HAP-1 (cell line): ENCODE data around the gene DGKI.
"Not testable (repeated sequence)": the region's sequence is repeated elsewhere in the genome, so short reads cannot be mapped to it uniquely, and the experiment has no call there.

ENCODE experiments used
- DNase-seq, 2 experiments: peaks; one replicate each; pipeline ENCODE4 v3.0.0-alpha.2; 2016 to 2020; ENCODE audit warnings: low spot score in 2 of 2
- H3K27me3 ChIP-seq: fragments of 250-450 bp; sonication (Bioruptor Pico); 2 replicates; pipeline ENCODE4 v1.5.1; 2020; ENCODE audit warnings: low read depth, mild to moderate bottlenecking, moderate library complexity
- H3K36me3 ChIP-seq: fragments of 250-450 bp; sonication (Bioruptor Pico); replicated peaks from 2 replicates; pipeline ENCODE4 v1.5.1; 2020; ENCODE audit warnings: mild to moderate bottlenecking
- H3K4me1 ChIP-seq: fragments of 250-450 bp; sonication (Bioruptor Pico); 2 replicates; pipeline ENCODE4 v1.5.1; 2020; ENCODE audit warnings: mild to moderate bottlenecking
- H3K4me3 ChIP-seq: fragments of 250-450 bp; sonication (Bioruptor Pico); 2 replicates; pipeline ENCODE4 v1.5.1; 2020; ENCODE audit warnings: mild to moderate bottlenecking, moderate library complexity
- H3K9me3 ChIP-seq: fragments of 250-450 bp; sonication (Bioruptor Pico); 2 replicates; pipeline ENCODE4 v1.5.1; 2020; ENCODE audit warnings: mild to moderate bottlenecking, moderate library complexity
- in situ Hi-C: fragments of 300-500 bp; cut with MboI; formaldehyde crosslinking; loops from 3 replicates; pipeline ENCODE4 v1.14.3; 2020; ENCODE audit warnings: low sequenced_read_pairs, inconsistent platforms, mixed read lengths

Gene DGKI

GRCh38 chr7:137836113-137836509, 10.7 kb downstream of the DGKI start:
- Histone ChIP-seq H3K27me3 (no peaks in the 10 kb centered on the region), H3K4me3 (no peak overlapping the region), H3K36me3 (no peaks in the 10 kb centered on the region), H3K9me3 (peaks cover 8% of the 10 kb centered on the region), H3K4me1 (peaks cover 14% of the 10 kb centered on the region)
- in situ Hi-C loops, result no loop called here
- no peak for DNase-seq

DNA sequence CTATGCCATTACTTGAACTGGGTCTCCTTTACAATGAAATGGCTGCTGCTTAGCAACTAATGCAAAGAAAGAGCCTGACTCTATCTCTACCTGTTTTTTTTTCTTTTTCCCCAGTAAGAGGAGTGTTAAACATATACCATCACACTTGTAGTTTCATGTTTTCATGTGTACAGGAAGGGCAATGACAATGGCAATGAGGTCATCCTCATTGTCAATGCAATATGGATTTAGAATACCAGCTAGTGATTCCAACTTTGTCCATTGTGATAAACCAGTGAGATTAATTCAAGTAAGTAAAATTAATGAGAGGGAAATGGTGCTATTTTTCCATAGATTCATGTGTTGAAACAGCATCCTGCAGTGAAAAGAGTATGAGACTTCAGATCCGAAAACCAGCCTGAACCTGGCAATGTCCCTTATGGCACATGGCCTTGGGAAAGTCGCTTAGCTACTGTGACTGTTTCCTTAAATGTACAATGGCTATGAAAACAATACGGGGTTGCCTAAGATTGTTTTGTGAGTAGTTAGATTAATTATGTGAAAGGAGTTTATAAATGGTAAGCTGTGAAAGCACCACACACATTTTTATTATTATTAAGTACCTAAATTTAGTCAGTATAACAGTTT, 11.2 kb downstream of the DGKI start:
- in situ Hi-C loops, result no loop called here
- Histone ChIP-seq H3K36me3 (no peaks in the 10 kb centered on the region), H3K9me3 (peaks cover 8% of the 10 kb centered on the region), H3K4me3 (no peak overlapping the region), H3K27me3 (no peaks in the 10 kb centered on the region), H3K4me1 (peaks cover 12% of the 10 kb centered on the region)
- no peak for DNase-seq

DNA sequence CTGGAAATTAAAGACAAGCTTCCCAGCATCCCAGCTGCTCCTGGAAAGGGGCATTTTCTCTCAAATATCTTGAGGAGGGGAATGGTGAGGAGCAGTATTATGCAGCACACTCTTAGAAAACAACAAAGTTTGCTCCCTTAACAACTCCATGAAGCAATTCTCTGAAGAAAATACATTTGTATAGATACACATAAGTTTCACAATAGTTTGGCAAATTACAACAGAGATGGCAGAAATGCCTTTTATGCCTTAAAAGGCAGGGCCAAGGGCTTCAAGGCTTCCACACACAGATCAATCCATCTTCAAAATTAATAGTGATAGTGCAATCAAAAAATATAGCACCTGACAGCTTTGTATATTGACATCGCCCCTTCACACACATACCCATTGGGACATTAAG, 12.2 kb downstream of the DGKI start:
- peaks cover 8% of the 10 kb centered on the region for H3K9me3 ChIP-seq
- no peak for DNase-seq
- peaks cover 5% of the 10 kb centered on the region; the same call in 1 of the 2 replicates for H3K4me1 ChIP-seq
- no peak overlapping the region for H3K4me3 ChIP-seq
- in situ Hi-C loops, result no loop called here
- H3K27me3 ChIP-seq, result no peaks in the 10 kb centered on the region
- H3K36me3 ChIP-seq, result no peaks in the 10 kb centered on the region

DNA sequence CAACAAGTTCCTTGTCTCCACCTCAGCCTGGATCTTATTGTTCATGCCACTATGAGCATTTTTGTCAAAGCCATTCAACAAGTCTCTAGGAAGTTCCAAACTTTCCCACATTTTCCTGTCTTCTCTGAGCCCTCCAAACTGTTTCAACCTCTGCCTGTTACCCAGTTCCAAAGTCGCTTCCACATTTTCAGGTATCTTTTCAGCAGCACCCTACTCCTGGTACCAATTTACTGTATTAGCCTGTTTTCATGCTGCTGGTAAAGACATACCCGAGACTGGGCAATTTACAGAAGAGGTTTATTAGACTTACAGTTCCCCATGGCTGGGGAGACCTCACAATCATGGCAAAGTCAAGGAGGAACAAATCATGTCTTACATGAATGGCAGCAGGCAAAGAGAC, 13.8 kb downstream of the DGKI start:
- in situ Hi-C loops, result not testable (repeated sequence)

GRCh38 chr7:137832382-137832781, 14.4 kb downstream of the DGKI start:
- in situ Hi-C loops, result no loop called here
- Histone ChIP-seq H3K36me3 (no peaks in the 10 kb centered on the region), H3K27me3 (peaks cover 6% of the 10 kb centered on the region; the same call in 1 of the 2 replicates), H3K9me3 (peaks cover 8% of the 10 kb centered on the region), H3K4me3 (no peak overlapping the region), H3K4me1 (no peaks in the 10 kb centered on the region)
- no peak for DNase-seq

More for the DNA sequence above, 13.8 kb downstream of the DGKI start:
- not testable (repeated sequence) for H3K27me3 ChIP-seq, H3K36me3 ChIP-seq, H3K4me3 ChIP-seq, DNase-seq, H3K9me3 ChIP-seq, H3K4me1 ChIP-seq

GRCh38 chr7:137831555-137831954, 15.2 kb downstream of the DGKI start:
- H3K4me3 ChIP-seq, DNase-seq, H3K9me3 ChIP-seq, H3K27me3 ChIP-seq, in situ Hi-C loops, H3K4me1 ChIP-seq, H3K36me3 ChIP-seq: not testable (repeated sequence)

GRCh38 chr7:137829337-137829992, 17.3 kb downstream of the DGKI start:
- DNase-seq, result no peak
- in situ Hi-C loops, result no loop called here
- H3K4me3 ChIP-seq, result no peak overlapping the region
- no peaks in the 10 kb centered on the region for H3K36me3 ChIP-seq
- peaks cover 9% of the 10 kb centered on the region; the same call in 1 of the 2 replicates for H3K27me3 ChIP-seq
- peaks cover 8% of the 10 kb centered on the region for H3K9me3 ChIP-seq
- H3K4me1 ChIP-seq, result no peaks in the 10 kb centered on the region

DNA sequence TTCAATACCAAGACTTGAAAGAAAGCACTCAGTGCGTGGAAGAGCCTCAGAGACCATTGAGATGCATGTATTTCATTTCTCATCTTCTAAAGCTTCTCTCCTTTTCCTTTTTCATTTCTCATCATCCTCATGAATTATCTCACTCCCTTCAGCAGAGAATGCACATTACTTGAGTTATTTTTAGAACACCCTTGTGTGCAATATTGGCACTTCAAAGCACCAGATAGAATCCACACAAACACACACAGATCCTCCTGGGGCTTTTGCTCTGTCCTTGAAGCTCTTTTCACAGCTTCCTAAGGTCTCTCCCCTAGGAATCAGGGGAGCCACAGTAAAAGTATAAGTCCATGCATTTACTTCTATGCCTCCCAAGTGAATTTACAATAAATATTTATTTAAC, 18.3 kb downstream of the DGKI start:
- in situ Hi-C loops, result no loop called here
- DNase-seq, result no peak

DNA sequence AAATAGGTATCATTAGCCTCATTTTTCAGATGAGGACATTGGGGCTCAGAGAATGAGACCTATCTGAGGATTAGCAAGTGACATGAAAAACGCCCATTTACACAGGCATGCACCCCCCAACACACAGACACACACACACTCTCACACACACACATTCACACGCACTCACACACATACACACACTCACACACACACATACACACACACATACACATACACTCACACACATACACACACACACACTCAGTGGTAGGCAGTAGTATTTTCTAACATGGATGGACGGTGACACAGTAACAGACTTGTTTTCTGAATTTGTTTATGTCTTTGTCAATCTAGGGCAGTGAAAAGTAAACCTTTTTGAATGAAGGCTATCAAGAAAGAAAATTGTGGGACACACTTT, 21.3 kb downstream of the DGKI start:
- no peaks in the 10 kb centered on the region for H3K9me3 ChIP-seq
- peaks cover 12% of the 10 kb centered on the region; the same call in 1 of the 2 replicates for H3K27me3 ChIP-seq
- no peaks in the 10 kb centered on the region for H3K36me3 ChIP-seq
- DNase-seq, result no peak
- in situ Hi-C loops, result no loop called here
- H3K4me1 ChIP-seq, result no peaks in the 10 kb centered on the region
- no peak overlapping the region for H3K4me3 ChIP-seq

More for the DNA sequence above, 18.3 kb downstream of the DGKI start:
- Histone ChIP-seq H3K4me1 (no peaks in the 10 kb centered on the region), H3K27me3 (peaks cover 9% of the 10 kb centered on the region; the same call in 1 of the 2 replicates), H3K36me3 (no peaks in the 10 kb centered on the region), H3K9me3 (peaks cover 8% of the 10 kb centered on the region), H3K4me3 (no peak overlapping the region)

- Histone ChIP-seq H3K4me3 (no peak overlapping the region), H3K9me3 (no peaks in the 10 kb centered on the region), H3K27me3 (peaks cover 6% of the 10 kb centered on the region; the same call in 1 of the 2 replicates), H3K36me3 (no peaks in the 10 kb centered on the region), H3K4me1 (no peaks in the 10 kb centered on the region)
- in situ Hi-C loops, result no loop called here
- DNase-seq, result no peak
Observed at GRCh38 chr7:137820677-137821420, 25.9 kb downstream of the DGKI start.

- Histone ChIP-seq H3K4me3 (no peak overlapping the region), H3K9me3 (no peaks in the 10 kb centered on the region), H3K27me3 (peaks cover 6% of the 10 kb centered on the region), H3K4me1 (no peaks in the 10 kb centered on the region), H3K36me3 (no peaks in the 10 kb centered on the region)
- in situ Hi-C loops, result no loop called here
- no peak for DNase-seq
Observed at GRCh38 chr7:137820156-137820555, 26.6 kb downstream of the DGKI start.

DNA sequence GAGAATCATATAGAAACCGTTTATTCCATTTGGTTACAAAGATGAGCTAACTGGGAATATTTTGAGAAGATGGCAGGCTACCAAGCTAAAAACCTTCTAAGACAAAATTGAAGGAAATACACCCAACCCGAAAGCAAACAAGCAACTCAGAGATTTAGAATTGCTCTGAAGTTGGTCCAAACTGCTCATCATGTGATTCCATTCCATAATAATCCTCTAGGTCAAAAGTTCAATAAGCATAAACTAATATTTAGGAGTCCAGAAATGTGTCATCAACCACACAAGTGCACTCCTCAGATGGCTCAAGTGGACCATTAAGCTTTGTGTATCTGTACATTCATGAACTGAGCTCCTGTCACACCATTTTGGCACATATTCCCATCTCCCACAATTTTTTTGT, 28.7 kb downstream of the DGKI start:
- H3K4me3 ChIP-seq, result no peak overlapping the region
- no peaks in the 10 kb centered on the region for H3K36me3 ChIP-seq
- H3K4me1 ChIP-seq, result no peaks in the 10 kb centered on the region
- no peaks in the 10 kb centered on the region for H3K9me3 ChIP-seq
- DNase-seq, result no peak
- H3K27me3 ChIP-seq, result peaks cover 3% of the 10 kb centered on the region; the same call in 1 of the 2 replicates
- in situ Hi-C loops, result no loop called here

DNA sequence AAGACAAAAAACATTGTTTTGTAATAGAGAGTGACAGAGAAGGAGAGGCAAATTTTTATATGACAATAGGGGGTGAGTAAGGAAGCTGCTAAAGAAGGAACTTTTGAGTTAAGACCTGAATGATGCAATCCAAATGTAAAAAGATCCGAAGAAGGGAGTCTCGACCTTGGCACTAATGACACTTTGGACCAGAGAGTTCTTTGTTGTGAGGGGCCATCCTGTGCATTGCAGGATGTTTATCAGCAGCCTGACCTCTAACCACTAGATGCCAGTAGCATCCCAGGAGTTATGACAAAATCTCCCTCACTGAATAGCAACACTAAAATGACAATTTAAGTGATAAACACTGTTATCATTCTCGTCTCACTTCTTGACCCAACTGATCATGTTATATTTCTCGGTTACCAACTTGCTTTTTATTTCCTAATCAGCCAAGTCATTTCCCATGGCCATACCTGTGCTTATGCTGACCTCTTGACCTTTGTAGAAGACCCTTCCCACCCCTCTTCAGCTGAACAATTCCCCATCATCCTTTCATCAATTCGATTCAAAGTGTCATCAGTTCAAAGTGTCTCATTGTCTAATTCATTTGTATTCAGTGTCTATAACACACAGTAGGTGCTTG, 30.0 kb downstream of the DGKI start:
- Histone ChIP-seq H3K4me3 (no peak overlapping the region), H3K36me3 (no peaks in the 10 kb centered on the region), H3K4me1 (no peaks in the 10 kb centered on the region), H3K27me3 (no peaks in the 10 kb centered on the region; the same call in 1 of the 2 replicates), H3K9me3 (no peaks in the 10 kb centered on the region)
- in situ Hi-C loops, result no loop called here
- DNase-seq, result no peak

DNA sequence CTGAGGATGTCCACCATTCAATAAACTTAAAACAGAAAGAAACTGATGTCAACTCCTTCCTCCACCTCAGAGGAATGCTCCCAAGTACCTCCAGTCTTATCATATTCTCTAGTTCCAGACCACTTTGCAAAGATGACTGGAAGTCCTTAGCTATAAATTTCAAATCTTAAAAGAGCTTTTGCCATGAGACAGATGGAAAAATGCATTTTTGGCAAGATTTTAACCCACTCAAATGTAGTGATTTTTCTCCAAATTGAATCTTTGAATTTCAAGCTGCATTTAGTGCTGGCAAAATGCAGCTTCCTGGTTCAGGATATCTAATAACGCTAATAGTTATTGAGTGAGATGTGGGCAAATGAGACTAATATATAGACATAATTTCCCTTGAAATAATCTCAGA, 33.2 kb downstream of the DGKI start:
- H3K36me3 ChIP-seq, result no peaks in the 10 kb centered on the region
- in situ Hi-C loops, result no loop called here
- no peaks in the 10 kb centered on the region; the same call in 1 of the 2 replicates for H3K27me3 ChIP-seq
- no peaks in the 10 kb centered on the region for H3K9me3 ChIP-seq
- no peak overlapping the region for H3K4me3 ChIP-seq
- no peaks in the 10 kb centered on the region for H3K4me1 ChIP-seq
- DNase-seq, result no peak
